Trophoblast cell (in vitro differentiated cells and primary cell): ENCODE results near the gene MVP.

Experiments used
- DNase-seq, 2 donors: peaks; one replicate each; pipeline ENCODE4 v3.0.0-alpha.2; 2016
- H2AFZ ChIP-seq: 2 replicates; pipeline ENCODE4 v1.6.1; 2013; ENCODE audit warnings: low read length, moderate library complexity, mild to moderate bottlenecking; ENCODE audit not compliant: insufficient read depth, poor library complexity
- H2AK5ac ChIP-seq: 2 replicates; pipeline ENCODE4 v1.6.1; 2013; ENCODE audit warnings: mild to moderate bottlenecking, low read length
- H2BK120ac ChIP-seq: 2 replicates; pipeline ENCODE4 v1.6.1; 2013; ENCODE audit warnings: low read length, mild to moderate bottlenecking, moderate library complexity; ENCODE audit not compliant: insufficient read depth, poor library complexity
- H2BK12ac ChIP-seq: 2 replicates; pipeline ENCODE4 v1.6.1; 2013; ENCODE audit warnings: mild to moderate bottlenecking, low read length, moderate library complexity
- H2BK5ac ChIP-seq: 2 replicates; pipeline ENCODE4 v1.6.1; 2013; ENCODE audit warnings: low read length, low read depth, moderate library complexity, mild to moderate bottlenecking; ENCODE audit not compliant: poor library complexity
- H3K14ac ChIP-seq: 2 replicates; pipeline ENCODE4 v1.6.1; 2013; ENCODE audit warnings: mild to moderate bottlenecking, low read length
- H3K18ac ChIP-seq: 2 replicates; pipeline ENCODE4 v1.6.1; 2013; ENCODE audit warnings: mild to moderate bottlenecking, low read length
- H3K23ac ChIP-seq: 2 replicates; pipeline ENCODE4 v1.6.1; 2013; ENCODE audit warnings: low read length
- H3K27ac ChIP-seq: 2 replicates; pipeline ENCODE4 v1.5.1; 2013; ENCODE audit warnings: low read depth, mild to moderate bottlenecking, inconsistent platforms, low read length, moderate library complexity
- H3K27me3 ChIP-seq: 2 replicates; pipeline ENCODE4 v1.6.1; 2013; ENCODE audit warnings: inconsistent platforms, mild to moderate bottlenecking, low read length, moderate library complexity; ENCODE audit not compliant: insufficient read depth
- H3K36me3 ChIP-seq, 2 experiments: 1 replicate in 1 of 2; 2 replicates in 1 of 2; pipeline ENCODE4 v1.6.1; 2013; ENCODE audit warnings: low read length in 2 of 2, mild to moderate bottlenecking in 2 of 2, moderate library complexity in 1 of 2; ENCODE audit not compliant: insufficient read depth in 2 of 2, control insufficient read depth in 1 of 2
- H3K4ac ChIP-seq: 2 replicates; pipeline ENCODE4 v1.6.1; 2013; ENCODE audit warnings: low read depth, mild to moderate bottlenecking, low read length, moderate library complexity
- H3K4me1 ChIP-seq, 2 experiments: 1 replicate in 1 of 2; 2 replicates in 1 of 2; pipeline ENCODE4 v1.6.1; 2013; ENCODE audit warnings: low read length in 2 of 2, mild to moderate bottlenecking in 2 of 2, moderate library complexity in 1 of 2; ENCODE audit not compliant: insufficient read depth in 2 of 2, control insufficient read depth in 1 of 2
- H3K4me2 ChIP-seq: 2 replicates; pipeline ENCODE4 v1.6.1; 2013; ENCODE audit warnings: inconsistent platforms, mild to moderate bottlenecking, low read length, moderate library complexity
- H3K4me3 ChIP-seq: 2 replicates; pipeline ENCODE4 v1.5.1; 2013; ENCODE audit warnings: mild to moderate bottlenecking, low read depth, low read length, inconsistent platforms
- H3K79me1 ChIP-seq: one replicate; pipeline ENCODE4 v1.6.1; 2013; ENCODE audit warnings: low read length
- H3K79me2 ChIP-seq: 2 replicates; pipeline ENCODE4 v1.6.1; 2013; ENCODE audit warnings: low read length, mild to moderate bottlenecking; ENCODE audit not compliant: control insufficient read depth, insufficient read depth, poor library complexity
- H3K9ac ChIP-seq: 2 replicates; pipeline ENCODE4 v1.6.1; 2013; ENCODE audit warnings: mild to moderate bottlenecking, low read length
- H3K9me3 ChIP-seq: 2 replicates; pipeline ENCODE4 v1.6.1; 2013; ENCODE audit warnings: low read depth, mild to moderate bottlenecking, control low read depth, inconsistent platforms, low read length; ENCODE audit not compliant: insufficient read depth
- H4K12ac ChIP-seq: 2 replicates; pipeline ENCODE4 v1.6.1; 2013; ENCODE audit warnings: low read depth, mild to moderate bottlenecking, low read length, moderate library complexity
- H4K8ac ChIP-seq: 2 replicates; pipeline ENCODE4 v1.6.1; 2013; ENCODE audit warnings: low read depth, mild to moderate bottlenecking, low read length, moderate library complexity
- H4K91ac ChIP-seq: one replicate; pipeline ENCODE4 v1.6.1; 2013; ENCODE audit warnings: low read depth, mild to moderate bottlenecking, low read length, moderate library complexity
- WGBS: extraction: QIAGEN DNeasy Blood & Tissue Kit; methylation state at CpG from one replicate; pipeline ENCODE4 v1.1.7; 2013; ENCODE audit warnings: missing lambda C conversion rate; ENCODE audit not compliant: insufficient read length, insufficient coverage; ENCODE audit errors: extremely low coverage; 5-methylcytosine and 5-hydroxymethylcytosine counted together

Gene MVP

DNA sequence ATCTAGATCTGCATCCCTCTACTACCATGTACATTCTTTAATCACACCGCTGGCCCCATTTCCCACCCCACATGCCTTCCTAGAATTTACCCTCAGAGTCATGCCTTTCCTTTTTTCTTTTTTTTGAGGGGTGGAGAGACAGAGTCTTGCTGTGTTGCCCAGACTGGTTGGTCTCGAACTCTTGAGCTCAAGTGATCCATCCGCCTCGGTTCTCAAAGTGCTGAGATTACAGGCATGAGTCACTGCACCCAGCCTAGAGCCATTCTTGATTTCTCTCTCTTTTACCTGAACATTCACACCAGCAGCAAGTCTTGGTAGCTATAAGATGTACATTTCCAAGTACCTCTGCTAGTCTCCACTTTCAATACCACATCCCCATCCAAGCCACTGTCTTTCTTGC, 2.2 kb upstream of the MVP start:
- H3K23ac ChIP-seq = no peak overlapping the region
- H3K36me3 ChIP-seq = peaks cover 11 to 13% of the 10 kb centered on the region in 2 experiments
- peaks cover 3 to 10% of the 10 kb centered on the region in 2 experiments for H3K4me1 ChIP-seq
- peaks cover 9% of the 10 kb centered on the region for H3K79me2 ChIP-seq
- H3K4ac ChIP-seq = no peak overlapping the region
- H3K4me2 ChIP-seq = no peak overlapping the region
- no peak overlapping the region for H2BK5ac ChIP-seq
- no peak overlapping the region for H4K12ac ChIP-seq
- no peak overlapping the region for H4K8ac ChIP-seq
- H3K9me3 ChIP-seq = no peaks in the 10 kb centered on the region
- no peak overlapping the region for H3K27ac ChIP-seq
- no peaks in the 10 kb centered on the region for H3K27me3 ChIP-seq
- H4K91ac ChIP-seq = no peak overlapping the region
- no peak for DNase-seq
- H2BK12ac ChIP-seq = no peak overlapping the region
- no peak overlapping the region for H2BK120ac ChIP-seq
- H3K14ac ChIP-seq = no peak overlapping the region
- H3K79me1 ChIP-seq = peaks cover 15% of the 10 kb centered on the region
- no peak overlapping the region for H3K9ac ChIP-seq
- no peak overlapping the region for H3K18ac ChIP-seq
- H2AK5ac ChIP-seq = no peak overlapping the region
- H2AFZ ChIP-seq = no peak overlapping the region
- no CpG with 5 or more reads among the region's 4 CpGs for WGBS
- H3K4me3 ChIP-seq = no peak overlapping the region

GRCh38 chr16:29819506-29819905, 756 bp upstream of the MVP start:
- Histone ChIP-seq H3K9me3 (no peaks in the 10 kb centered on the region), H2AK5ac (no peak overlapping the region), H3K27ac (no peak overlapping the region), H3K4me2 (no peak overlapping the region), H3K14ac (no peak overlapping the region), H2BK120ac (no peak overlapping the region), H2AFZ (no peak overlapping the region), H4K91ac (no peak overlapping the region), H2BK5ac (no peak overlapping the region), H3K79me1 (peaks cover 15% of the 10 kb centered on the region), H3K23ac (no peak overlapping the region), H2BK12ac (no peak overlapping the region), H3K4me1 (peaks cover 3 to 10% of the 10 kb centered on the region in 2 experiments), H3K18ac (no peak overlapping the region), H4K12ac (no peak overlapping the region), H3K4me3 (no peak overlapping the region), H3K36me3 (peaks cover 11 to 13% of the 10 kb centered on the region in 2 experiments), H3K9ac (no peak overlapping the region), H3K79me2 (peaks cover 9% of the 10 kb centered on the region), H4K8ac (no peak overlapping the region), H3K4ac (no peak overlapping the region), H3K27me3 (no peaks in the 10 kb centered on the region)
- no CpG with 5 or more reads among the region's 15 CpGs for WGBS
- DNase-seq = peak in 1 of 2 donors; percentile 30

DNA sequence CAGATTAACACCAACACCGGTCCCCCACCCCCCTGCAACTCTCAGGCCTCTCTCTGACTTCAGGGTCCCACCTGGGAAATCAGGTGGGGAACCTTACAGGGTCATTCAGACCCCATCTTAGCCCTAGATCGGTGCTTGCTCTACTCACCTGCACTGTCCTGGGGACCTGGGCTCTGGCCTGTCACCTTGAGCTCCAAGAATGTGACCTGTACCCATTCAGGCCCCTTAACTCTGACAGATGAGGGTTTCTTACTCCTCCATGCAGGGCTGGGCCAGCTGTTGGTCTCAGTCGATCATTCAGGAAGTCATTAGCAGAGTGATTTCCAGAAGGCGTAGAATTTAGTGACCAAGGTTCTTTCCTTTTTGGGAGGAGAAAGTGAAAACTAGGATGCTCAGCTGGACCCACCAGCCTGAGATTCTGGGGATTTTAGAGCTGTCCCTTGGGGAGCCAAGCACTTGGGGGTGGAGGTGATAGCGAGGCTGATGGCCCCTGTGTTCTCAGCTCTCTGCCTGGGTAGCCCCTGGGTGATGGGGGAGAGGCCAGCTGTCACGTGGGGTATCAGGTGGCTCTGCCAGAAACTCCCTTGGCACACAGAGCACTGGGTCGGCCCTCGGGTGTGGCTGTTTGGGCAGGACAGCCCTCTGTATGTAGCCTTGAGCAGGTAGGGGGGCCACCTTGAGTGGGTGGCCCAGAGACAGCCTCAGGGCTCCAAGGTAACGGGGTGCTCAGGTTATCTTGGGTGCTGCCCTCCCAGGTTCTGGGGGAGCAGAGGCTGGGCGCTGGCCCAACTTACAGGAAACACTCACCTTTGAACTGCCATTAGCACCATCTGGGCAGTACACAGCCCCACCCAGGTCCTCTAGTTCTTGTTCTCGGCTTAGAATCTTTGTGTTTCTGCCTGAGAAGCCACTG, 724 bp downstream of the MVP start:
- peaks cover 11 to 13% of the 10 kb centered on the region in 2 experiments for H3K36me3 ChIP-seq
- no peaks in the 10 kb centered on the region for H3K27me3 ChIP-seq
- H4K8ac ChIP-seq = no peak overlapping the region
- H3K9ac ChIP-seq = no peak overlapping the region
- H3K4ac ChIP-seq = peak overlapping the region; percentile 21
- no peak overlapping the region for H2BK12ac ChIP-seq
- no peaks in the 10 kb centered on the region for H3K9me3 ChIP-seq
- peak overlapping the region; percentile 38 for H3K18ac ChIP-seq
- peak overlapping the region; percentile 10 for H2BK120ac ChIP-seq
- H4K12ac ChIP-seq = peak overlapping the region; percentile 50
- WGBS = no CpG with 5 or more reads among the region's 11 CpGs
- no peak overlapping the region for H2AFZ ChIP-seq
- H3K23ac ChIP-seq = no peak overlapping the region
- H3K4me1 ChIP-seq = peaks cover 7 to 11% of the 10 kb centered on the region in 2 experiments
- DNase-seq = peak; percentile 27 to 29
- peak overlapping the region; percentile 37 for H4K91ac ChIP-seq
- no peak overlapping the region for H3K4me3 ChIP-seq
- H3K79me2 ChIP-seq = peaks cover 11% of the 10 kb centered on the region
- H3K14ac ChIP-seq = peak overlapping the region; percentile 51
- H2AK5ac ChIP-seq = no peak overlapping the region
- peak overlapping the region; percentile 38 for H2BK5ac ChIP-seq
- peaks cover 17% of the 10 kb centered on the region for H3K79me1 ChIP-seq
- H3K4me2 ChIP-seq = no peak overlapping the region
- H3K27ac ChIP-seq = peak overlapping the region; percentile 52

DNA sequence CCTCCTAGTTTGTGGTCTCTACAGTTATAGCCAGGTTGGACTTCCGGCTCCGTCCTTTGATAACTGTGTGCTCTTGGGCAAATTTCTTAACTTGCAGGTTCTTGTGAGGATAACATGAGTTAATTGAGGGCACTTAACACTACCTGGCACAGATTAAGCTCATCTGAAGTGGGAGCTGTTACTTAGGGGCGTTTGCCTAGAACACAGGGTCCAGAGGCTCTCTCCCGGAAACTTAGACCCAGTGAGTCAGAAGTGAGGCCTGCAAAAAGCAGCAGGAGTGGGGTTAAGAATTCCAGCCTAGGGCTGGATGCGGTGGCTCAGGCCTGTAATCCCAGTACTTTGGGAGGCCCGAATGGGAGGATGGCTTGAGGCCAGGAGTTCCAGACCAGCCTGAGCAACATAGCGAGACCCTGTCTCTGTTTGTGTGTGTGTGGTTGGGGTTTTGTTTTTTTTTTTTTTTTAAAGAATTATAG, 1.4 kb downstream of the MVP start:
- Histone ChIP-seq H3K27me3 (no peaks in the 10 kb centered on the region), H3K4ac (no peak overlapping the region), H2BK5ac (no peak overlapping the region), H3K4me1 (peaks cover 7 to 11% of the 10 kb centered on the region in 2 experiments), H3K23ac (no peak overlapping the region), H3K14ac (no peak overlapping the region), H2AK5ac (no peak overlapping the region), H2AFZ (no peak overlapping the region), H3K4me2 (no peak overlapping the region), H2BK12ac (no peak overlapping the region), H4K91ac (peak overlapping the region; percentile 37), H3K9me3 (no peaks in the 10 kb centered on the region), H3K27ac (peak overlapping the region; percentile 52), H2BK120ac (no peak overlapping the region), H3K4me3 (no peak overlapping the region), H3K79me1 (peaks cover 10% of the 10 kb centered on the region), H3K18ac (no peak overlapping the region), H3K79me2 (peaks cover 5% of the 10 kb centered on the region), H3K9ac (no peak overlapping the region), H4K8ac (no peak overlapping the region), H3K36me3 (peaks cover 11 to 13% of the 10 kb centered on the region in 2 experiments), H4K12ac (no peak overlapping the region)
- DNase-seq = peak; percentile 76 to 78
- no CpG with 5 or more reads among the region's 7 CpGs for WGBS
